Measurements from ENCODE around the gene RACK1. TPM values are rescaled to one million over a fixed set of nuclear protein-coding genes. Genes with fewer than 3 reads are reported as not detected.

RACK1 gene
- total and polyA plus RNA-seq, 2 donors (not counting 3 experiments of a cell fraction or from before 2014, with no cell fraction given) = 1,910 to 5,629 TPM

GRCh38 chr5:181192337-181193046 is 51.2 kb downstream of the RACK1 start:
- ChIA-PET POLR2A (interaction anchor here (1.0 to 1.8 kb wide), 2 partner anchors 12 to 15 kb away, joined by 5 to 11 read pairs; no protein-coding TSS in a partner anchor), CTCF (interaction anchor here (1.0 to 10.2 kb wide), 4 partner anchors 12 to 69 kb away, joined by 3 to 95 read pairs (median 4); partner anchors contain the start of genes TRIM52 and TRIM7)
- H3K9me1 ChIP-seq (replicated peaks; ENCODE audit: control insufficient read depth, extremely low read depth, insufficient read depth, low read length) = no peaks in the 10 kb centered on the region
- peak overlapping the region; percentile 71 to 91 (median 73) for H3K4me3 ChIP-seq (replicated peaks in 1 of 3; ENCODE audit: insufficient read depth in 1 of 3, low read depth in 1 of 3, low read length in 3 of 3)
- intact Hi-C loops (cut with micrococcal nuclease) (no loop called here), dilution Hi-C loops (cut with MboI; ENCODE audit: extremely low pct_ligation_motif_present, low sequenced_read_pairs) (no loop called here)
- H3K27ac ChIP-seq (ENCODE audit: insufficient read depth, low read depth, low read length) = no peak overlapping the region
- no peaks in the 10 kb centered on the region for H3K9me3 ChIP-seq (replicated peaks; ENCODE audit: control insufficient read depth, insufficient read depth, low read length)
- peak overlapping the region; percentile 90 for H2AFZ ChIP-seq (ENCODE audit: low read depth, low read length)
- H3K4me2 ChIP-seq (ENCODE audit: insufficient read depth, low read length) = peak overlapping the region; percentile 37
- no peak for TF ChIP-seq POLR2A (IDR thresholded peaks at IDR 0.05; ENCODE audit: low read depth, low read length)
- no peak for TF ChIP-seq CTCF (IDR thresholded peaks at IDR 0.05; ENCODE audit: extremely low read depth in 1 of 2, insufficient read depth in 1 of 2, low read depth in 1 of 2, low read length in 2 of 2)
- H3K36me3 ChIP-seq (ENCODE audit: control insufficient read depth in 2 of 2, extremely low read depth in 1 of 2, insufficient read depth in 2 of 2, low read length in 2 of 2) = no peaks in the 10 kb centered on the region
- no peaks in the 10 kb centered on the region for H3K79me2 ChIP-seq (ENCODE audit: control insufficient read depth, insufficient read depth, low read length)
- H3K9ac ChIP-seq (replicated peaks; ENCODE audit: extremely low read depth, insufficient read depth, low read length) = peak overlapping the region; percentile 71
- H3K4me1 ChIP-seq (ENCODE audit: control insufficient read depth, extremely low read depth, insufficient read depth, low read length) = peaks cover 18% of the 10 kb centered on the region
- no TSS peak for BruUV-seq (replicated peaks)
- DNase-seq (ENCODE audit: low read depth, low spot score) (no peak), FAIRE-seq (no peak)
- H3K27me3 ChIP-seq (ENCODE audit: control insufficient read depth in 2 of 2, insufficient read depth in 2 of 2, low read length in 2 of 2) = no peaks in the 10 kb centered on the region
- no peaks in the 10 kb centered on the region for H4K20me1 ChIP-seq (replicated peaks; ENCODE audit: control insufficient read depth, extremely low read depth, insufficient read depth, low read length)

Measured in endothelial cell of umbilical vein (primary cell).